HG03457 (cell line): ENCODE measurements around the gene COX4I2.
"Not testable (repeated sequence)": the region's sequence is repeated elsewhere in the genome, so short reads cannot be mapped to it uniquely, and the experiment has no call there.

Experiments
- ATAC-seq: cut with Tn5 transposase; IDR thresholded peaks from one replicate; pipeline ENCODE4 v1.9.1; 2021; ENCODE audit warnings: moderate number of reproducible peaks; ENCODE audit not compliant: unreplicated experiment

The COX4I2 gene

DNA sequence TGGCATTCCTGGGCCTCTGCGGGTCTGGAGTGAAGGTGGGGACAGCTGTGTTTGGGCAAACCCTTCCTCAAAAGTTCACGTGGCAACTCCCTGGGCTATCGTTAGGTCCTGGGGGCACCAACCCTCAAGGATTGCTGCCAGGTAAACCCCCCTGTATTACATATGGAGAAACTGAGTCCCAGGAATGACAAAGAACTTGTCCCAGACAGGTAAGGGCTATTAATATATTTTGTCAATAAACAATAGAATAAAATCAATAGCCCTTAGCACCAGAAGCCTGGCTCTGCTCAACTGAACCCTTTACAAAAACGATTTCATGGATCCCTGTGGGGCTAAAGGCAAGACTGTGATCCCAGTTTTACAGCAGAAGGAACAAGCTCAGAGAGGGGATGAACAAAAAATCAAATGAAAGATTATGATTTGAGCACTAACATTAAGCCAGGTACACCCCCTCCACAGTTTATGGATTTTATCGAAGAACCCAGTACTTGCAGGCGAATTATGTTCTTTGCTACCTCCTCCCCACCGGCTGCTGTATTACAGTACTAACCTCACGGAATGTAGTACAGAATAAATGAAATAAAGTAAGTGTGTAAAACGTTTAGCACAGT is 30.0 kb upstream of the COX4I2 start:
- ATAC-seq: no peak

DNA sequence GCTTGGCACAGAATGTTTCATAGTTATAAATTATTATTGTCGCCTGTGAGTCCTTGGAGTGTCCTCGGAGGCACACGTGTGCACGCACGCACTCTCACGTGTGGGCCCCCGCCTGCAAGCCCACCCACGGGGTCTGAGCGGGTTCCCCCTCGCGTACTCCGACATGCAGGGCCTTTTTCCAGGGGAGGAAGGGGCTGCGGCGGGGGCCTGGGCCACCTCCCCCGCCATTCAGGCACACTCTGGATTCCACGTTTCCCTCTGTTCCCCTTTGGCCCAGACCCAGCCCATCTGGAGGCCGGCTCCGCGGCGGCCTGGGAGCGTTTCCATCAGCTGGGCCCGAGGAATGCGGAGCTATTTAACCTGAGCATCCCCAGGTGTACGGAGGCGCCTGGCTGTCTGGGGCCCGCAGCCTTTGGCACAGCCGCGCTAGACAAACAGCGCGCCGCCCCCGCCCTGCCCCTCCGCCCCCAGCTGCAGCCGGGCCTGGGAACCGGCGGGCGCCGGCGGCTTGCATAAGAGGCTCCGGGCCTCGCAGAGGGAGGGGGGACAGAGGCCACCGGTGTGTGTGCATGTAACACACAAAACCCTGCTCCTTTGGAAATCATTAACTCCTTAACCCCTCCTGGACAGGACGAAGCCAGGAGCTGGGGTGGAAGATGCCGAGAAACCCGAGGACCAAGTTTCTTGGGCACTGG is 29.3 kb upstream of the COX4I2 start:
- no peak for ATAC-seq

DNA sequence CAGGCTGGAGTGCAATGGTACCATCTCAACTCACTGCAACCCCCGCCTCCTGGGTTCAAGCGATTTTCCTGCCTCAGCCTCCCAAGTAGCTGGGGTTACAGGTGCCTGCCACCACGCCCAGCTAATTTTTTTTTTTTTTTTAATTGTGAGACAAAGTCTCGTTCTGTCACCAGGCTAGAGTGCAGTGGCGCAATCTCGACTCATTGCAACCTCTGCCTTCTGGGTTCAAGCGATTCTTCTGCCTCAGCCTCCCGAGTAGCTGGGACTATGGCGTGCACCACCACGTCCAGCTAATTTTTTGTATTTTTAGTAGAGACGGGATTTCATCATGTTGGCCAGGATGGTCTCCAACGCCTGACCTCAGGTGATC is 25.5 kb upstream of the COX4I2 start:
- not testable (repeated sequence) for ATAC-seq

DNA sequence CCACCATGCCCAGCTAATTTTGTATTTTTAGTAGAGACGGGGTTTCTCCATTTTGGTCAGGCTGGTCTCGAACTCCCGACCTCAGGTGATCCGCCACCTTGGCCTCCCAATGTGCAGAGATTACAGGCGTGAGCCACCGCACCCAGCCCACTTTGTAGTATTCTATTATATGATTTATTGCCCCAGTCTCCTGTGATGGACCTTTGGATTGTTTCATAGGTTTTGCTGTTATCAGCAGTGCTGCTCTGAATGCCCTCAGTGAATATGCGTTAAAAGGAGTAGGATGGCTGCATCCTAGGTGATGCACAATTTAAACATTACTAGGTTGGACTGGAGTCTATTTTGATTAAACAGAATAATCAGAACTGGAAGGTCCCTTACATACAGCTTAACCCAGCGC is 22.3 kb upstream of the COX4I2 start:
- ATAC-seq: no peak

GRCh38 chr20:31617432-31618104 is 20.1 kb upstream of the COX4I2 start:
- ATAC-seq: no peak

DNA sequence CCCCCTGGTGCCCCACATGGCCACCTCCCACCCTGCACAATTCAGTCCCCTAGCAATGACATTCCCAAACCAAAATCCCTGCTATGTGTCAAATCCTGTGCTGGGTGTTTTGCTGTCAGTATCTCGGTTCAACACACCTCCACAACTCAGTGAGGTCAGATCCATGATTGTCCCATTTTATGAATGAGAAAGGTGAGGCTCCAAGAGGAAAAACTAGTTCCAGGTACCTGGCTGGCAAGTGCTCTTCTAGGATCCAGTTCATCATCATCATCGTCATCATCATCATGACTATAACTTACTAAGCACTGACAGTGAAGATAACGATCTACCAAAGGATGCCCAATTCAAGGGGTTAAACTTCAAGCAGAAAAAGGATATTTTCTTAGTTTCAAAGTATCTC is 17.5 kb upstream of the COX4I2 start:
- no peak for ATAC-seq

DNA sequence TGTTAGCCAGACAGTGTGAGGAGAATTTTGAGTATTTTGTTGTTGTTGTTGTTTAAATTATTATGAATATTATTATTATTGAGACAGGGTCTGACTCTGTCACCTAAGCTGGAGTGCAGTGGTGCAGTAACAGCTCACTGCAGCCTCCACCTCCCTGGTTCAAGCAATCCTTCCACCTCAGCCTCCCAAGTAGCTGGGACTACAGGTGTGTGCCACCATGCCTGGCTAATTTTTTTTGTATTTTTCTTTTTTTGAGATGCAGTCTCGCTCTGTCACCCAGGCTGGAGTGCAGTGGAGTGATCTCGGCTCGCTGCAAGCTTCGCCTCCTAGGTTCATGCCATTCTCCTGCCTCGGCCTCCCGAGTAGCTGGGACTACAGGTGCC is 14.6 kb upstream of the COX4I2 start:
- not testable (repeated sequence) for ATAC-seq

- not testable (repeated sequence) for ATAC-seq
These were observed 11.2 kb upstream of the COX4I2 start for GRCh38 chr20:31626534-31626933.

- not testable (repeated sequence) for ATAC-seq
These were observed 9.7 kb upstream of the COX4I2 start for GRCh38 chr20:31628057-31628456.

GRCh38 chr20:31630187-31630790 is 7.4 kb upstream of the COX4I2 start:
- no peak for ATAC-seq

DNA sequence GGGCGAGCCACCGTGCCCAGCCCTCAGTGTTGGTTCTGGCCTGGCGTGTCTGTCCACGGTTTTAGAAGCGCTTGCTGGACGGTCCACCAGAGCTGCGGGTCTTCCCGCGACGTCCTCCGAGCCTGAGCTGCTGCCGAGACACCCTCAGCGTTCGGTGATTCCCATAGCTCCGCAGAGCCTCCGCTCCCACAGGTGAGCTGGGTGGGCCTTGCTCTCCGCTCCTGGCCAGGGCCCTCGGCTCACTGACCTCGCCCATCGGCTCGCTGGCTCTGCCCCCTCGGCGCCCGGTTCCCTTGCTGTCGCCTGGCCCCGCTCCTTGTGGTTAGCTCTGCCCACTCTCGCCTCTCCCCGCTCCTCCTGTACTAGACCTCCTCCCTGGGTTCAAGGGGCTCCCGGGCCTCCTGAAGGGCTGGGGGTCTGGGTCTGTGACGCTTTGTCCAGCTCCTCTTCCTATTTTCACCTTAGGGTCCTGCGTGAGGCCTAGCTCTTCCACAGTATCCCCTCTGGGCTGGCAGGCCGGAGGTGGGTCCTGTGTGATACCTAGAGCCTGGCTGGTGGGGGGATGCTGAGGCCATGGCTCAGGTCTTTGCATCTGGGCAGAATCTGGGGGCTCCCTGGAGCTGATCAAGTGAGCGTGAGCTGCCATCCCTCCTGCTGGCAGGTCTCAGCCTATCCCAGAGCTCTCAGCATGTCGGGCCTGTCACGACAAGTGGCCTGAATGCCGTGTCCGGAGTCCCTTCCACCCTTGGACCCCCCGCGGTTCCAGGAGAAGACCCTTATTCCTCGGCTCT is 5.0 kb upstream of the COX4I2 start:
- ATAC-seq: no peak

DNA sequence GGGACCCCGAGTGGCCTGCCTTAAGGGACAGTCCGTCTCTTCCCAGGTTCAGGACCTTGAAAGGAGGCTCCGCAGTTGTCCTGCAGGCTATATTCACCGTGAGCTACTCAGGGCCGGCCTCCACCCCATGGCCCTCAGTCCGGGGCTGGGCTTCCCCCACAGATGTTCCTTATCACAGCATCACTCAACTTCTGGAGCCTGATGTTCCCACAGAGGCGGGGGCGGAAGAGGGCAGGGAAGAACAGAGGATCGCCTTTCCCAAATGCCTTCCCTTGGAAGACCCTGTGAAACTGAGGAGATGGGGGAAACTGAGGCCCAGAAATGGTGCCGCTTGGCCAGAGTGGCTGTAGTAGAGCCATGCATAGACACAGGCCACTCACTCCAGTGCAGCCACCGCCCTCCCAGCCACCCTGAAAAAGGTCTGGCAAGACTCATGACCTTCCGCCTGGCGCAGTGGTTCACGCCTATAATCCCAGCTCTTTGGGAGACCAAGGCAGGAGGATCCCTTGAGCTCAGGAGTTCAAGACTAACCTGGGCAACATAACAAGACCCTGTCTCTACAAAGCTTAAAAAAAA is 4.3 kb upstream of the COX4I2 start:
- no peak for ATAC-seq

GRCh38 chr20:31638317-31638716 is 605 bp downstream of the COX4I2 start:
- ATAC-seq: no peak

DNA sequence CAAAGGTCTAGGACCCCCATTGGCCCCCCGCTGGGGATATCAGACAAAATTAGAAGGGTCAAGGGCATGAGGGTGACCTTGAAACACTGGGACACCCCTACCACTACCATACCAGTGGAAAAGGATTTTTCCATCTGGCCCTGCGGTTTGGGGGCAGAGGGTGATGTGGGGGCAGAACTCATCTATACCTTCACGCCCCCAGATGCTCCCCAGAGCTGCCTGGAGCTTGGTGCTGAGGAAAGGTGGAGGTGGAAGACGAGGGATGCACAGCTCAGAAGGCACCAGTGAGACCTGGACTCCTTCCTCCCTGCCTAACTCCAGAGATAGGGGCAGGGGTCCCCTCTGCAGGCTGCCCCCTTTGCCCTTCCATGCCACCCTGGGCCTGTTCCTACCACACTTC is 1.1 kb downstream of the COX4I2 start:
- ATAC-seq: no peak

- ATAC-seq: no peak
These were observed 2.5 kb downstream of the COX4I2 start for GRCh38 chr20:31640259-31640658.

- no peak for ATAC-seq
These were observed 3.7 kb downstream of the COX4I2 start for GRCh38 chr20:31641391-31641790.

DNA sequence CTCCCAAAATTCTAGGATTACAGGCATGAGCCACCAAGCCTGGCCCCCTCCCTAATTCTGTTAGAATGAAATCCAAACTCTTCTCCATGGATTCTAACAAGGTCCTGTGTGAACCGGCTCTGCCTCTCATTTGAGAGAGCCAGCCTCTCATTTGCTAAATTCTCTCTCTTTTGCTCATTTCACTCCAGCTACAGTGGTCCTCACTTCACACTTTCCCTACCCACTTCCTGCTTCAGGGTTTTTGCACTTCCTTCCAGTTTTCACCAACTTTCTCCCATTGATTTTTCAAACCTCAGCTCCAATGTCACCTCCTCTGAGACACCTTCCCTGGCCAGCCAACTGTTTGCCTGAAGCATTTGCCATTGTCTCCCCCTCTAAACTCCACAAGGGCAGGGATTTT is 5.1 kb downstream of the COX4I2 start:
- no peak for ATAC-seq

GRCh38 chr20:31643522-31643921 is 5.8 kb downstream of the COX4I2 start:
- no peak for ATAC-seq

DNA sequence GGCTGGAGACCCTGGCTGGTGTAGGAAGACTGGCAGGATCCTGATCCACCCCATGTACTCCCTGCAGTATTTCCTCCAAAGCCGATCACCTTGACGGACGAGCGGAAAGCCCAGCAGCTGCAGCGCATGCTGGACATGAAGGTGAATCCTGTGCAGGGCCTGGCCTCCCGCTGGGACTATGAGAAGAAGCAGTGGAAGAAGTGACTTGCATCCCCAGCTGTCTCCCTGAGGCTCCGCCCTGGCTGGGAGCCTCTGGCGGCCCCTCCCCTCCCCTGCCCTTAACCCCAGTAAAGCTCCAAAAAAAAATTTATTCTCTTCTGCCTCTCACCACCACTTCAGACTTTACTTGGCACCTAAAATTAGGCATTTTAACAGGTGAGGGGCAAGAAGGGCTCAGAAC is 7.0 kb downstream of the COX4I2 start:
- no peak for ATAC-seq

DNA sequence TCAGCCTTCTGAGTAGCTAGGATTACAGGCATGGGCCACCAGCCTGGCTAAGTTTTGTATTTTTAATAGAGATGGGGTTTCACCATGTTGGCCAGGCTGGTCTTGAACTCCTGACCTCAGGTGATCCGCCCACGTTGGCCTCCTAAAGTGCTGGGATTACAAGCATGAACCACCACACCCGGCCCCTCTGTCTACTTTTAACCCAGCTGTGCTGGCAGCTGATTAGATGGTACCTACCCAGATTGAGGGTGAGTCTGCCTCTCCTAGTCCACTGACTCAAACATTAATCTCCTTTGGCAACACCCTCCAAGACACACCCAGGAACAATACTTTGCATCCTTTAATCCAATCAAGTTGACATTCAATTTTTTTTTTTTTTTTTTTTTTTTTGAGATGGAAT is 10.4 kb downstream of the COX4I2 start:
- not testable (repeated sequence) for ATAC-seq

GRCh38 chr20:31652917-31653396 is 15.2 kb downstream of the COX4I2 start:
- no peak for ATAC-seq
